Pancreas (tissue), 10 donors: ENCODE data around the gene TNFAIP8L3. TPM values are rescaled to one million over a fixed set of nuclear protein-coding genes. Genes with fewer than 3 reads are reported as not detected.

Experiments used
- ATAC-seq, 4 donors: fragments of 200-7000 bp; cut with Tn5 transposase; one replicate each; pipeline versions ENCODE4 v1.8.0 to v1.9.1; 2020; ENCODE audit warnings: mild to moderate bottlenecking in 4 of 4, moderate library complexity in 4 of 4
- DNase-seq, 6 donors: peaks; one replicate each; pipeline ENCODE4 v3.0.0-alpha.2; 2020
- FAIRE-seq: peaks from 2 replicates; lab custom pipeline; 2012; peaks lifted over from hg19 to GRCh38; lab: Jason Lieb, UNC
- H3K27ac ChIP-seq, 4 donors: fragments of 200-600 bp; sonication (generic); 1 replicate in 3 of 4; 2 replicates in 1 of 4; pipeline versions ENCODE4 v1.5.0 to v1.8.0; 2020
- H3K27me3 ChIP-seq, 4 donors: fragments of 200-600 bp; one replicate each; pipeline ENCODE4 v1.8.0; 2021
- H3K36me3 ChIP-seq, 3 donors: fragments of 200-600 bp; sonication (generic) in 1 of 3; one replicate each; pipeline versions ENCODE4 v1.5.0 to v1.8.0; 2020 to 2021
- H3K4me1 ChIP-seq, 3 donors: fragments of 200-600 bp; one replicate each; pipeline ENCODE4 v1.8.0; 2021
- H3K4me3 ChIP-seq, 4 donors: fragments of 200-600 bp; sonication (generic) in 2 of 4; one replicate each; pipeline versions ENCODE4 v1.5.0 to v1.8.0; 2020 to 2021
- H3K9me3 ChIP-seq, 4 donors: fragments of 200-600 bp; one replicate each; pipeline ENCODE4 v1.8.0; 2021
- CTCF ChIP-seq, 4 donors: fragments of 200-600 bp; sonication (generic) in 3 of 4; IDR thresholded peaks; one replicate each; pipeline versions ENCODE4 v1.5.0 to v1.8.0; 2021; ENCODE audit warnings: antibody characterized with exemption in 4 of 4
- WGBS, 2 donors: extraction: QIAGEN DNeasy Blood & Tissue Kit; methylation state at CpG; one replicate each; pipeline ENCODE4 v1.1.7; 2013; 5-methylcytosine and 5-hydroxymethylcytosine counted together
- intact Hi-C, 3 donors: fragments of 100-400 bp; cut with DNase I; formaldehyde crosslinking; loops; one replicate each; pipeline versions ENCODE4 v1.11.1 to v1.14.2; 2022
- polyA plus RNA-seq, 2 donors: library from polyadenylated mRNA; stranded (reverse); fragments of 200-250 nt; gene quantifications; one replicate each; pipeline ENCODE4 v1.2.3, GENCODE V29; 2013
- total RNA-seq, 6 donors: library from RNA; stranded (reverse); fragmentation: NEBNext Ultra II Directional in 4 of 6; extraction: Animal tissue kit (Norgen Biotek cat#: 25700) in 4 of 6; gene quantifications; one replicate each; pipeline versions ENCODE4 v1.2.1 to v1.2.4, GENCODE V29; 2021 to 2023
- donor health status: healthy with polysubstance abuse.
- donor health status: DM: no; HTN: no; CAD: no; lungs with moderate emphysema.
- donor health status: DM: no; HTN: no; CAD: no.
- donor health status: control.
- donor health status: control.
- donor health status: Bipolar disorder and iron deficiency.
- donor health status: DM: yes; HTN: yes; CAD: no.
- donor health status: DM: no; HTN: no; CAD: no.
- donor health status: DM: no; HTN: no; CAD: no.
- donor health status: DM: yes; HTN: yes; CAD: no.

TNFAIP8L3 gene
- total and polyA plus RNA-seq, 8 donors: 0.09 to 1.8 (median 0.72) TPM

- H3K4me3 ChIP-seq: no peak overlapping the region
- no peak overlapping the region for H3K27ac ChIP-seq
- no peak for TF ChIP-seq CTCF (IDR thresholded peaks at IDR 0.05)
- H3K4me1 ChIP-seq: no peaks in the 10 kb centered on the region
- intact Hi-C loops: no loop called here
- no peaks in the 10 kb centered on the region for H3K9me3 ChIP-seq
- ATAC-seq (no peak), DNase-seq (no peak), FAIRE-seq (no peak)
- H3K36me3 ChIP-seq: no peaks in the 10 kb centered on the region
- WGBS, 2 donors: 91 to 97% methylated on average over 3 of the region's 3 CpGs
- H3K27me3 ChIP-seq: no peaks in the 10 kb centered on the region
Measured at GRCh38 chr15:51110171-51110570, 15.5 kb upstream of the TNFAIP8L3 start.

- DNase-seq (no peak), ATAC-seq (no peak)
- WGBS, 2 donors: 57 to 59% methylated on average over 3 of the region's 3 CpGs
Measured at GRCh38 chr15:51108933-51109550, 14.3 kb upstream of the TNFAIP8L3 start.

GRCh38 chr15:51107612-51108011 lies 12.9 kb upstream of the TNFAIP8L3 start:
- Histone ChIP-seq H3K36me3 (no peaks in the 10 kb centered on the region), H3K4me3 (no peak overlapping the region), H3K27ac (no peak overlapping the region), H3K4me1 (no peaks in the 10 kb centered on the region), H3K9me3 (no peaks in the 10 kb centered on the region), H3K27me3 (no peaks in the 10 kb centered on the region)
- 86 to 93% methylated on average over 3 of the region's 3 CpGs for WGBS, 2 donors
- no peak for TF ChIP-seq CTCF (IDR thresholded peaks at IDR 0.05)
- ATAC-seq: no peak
- intact Hi-C loops: no loop called here
- FAIRE-seq: no peak
- no peak for DNase-seq

More at GRCh38 chr15:51108933-51109550, 14.3 kb upstream of the TNFAIP8L3 start:
- no peak for FAIRE-seq
- intact Hi-C loops: no loop called here
- Histone ChIP-seq H3K9me3 (no peaks in the 10 kb centered on the region), H3K36me3 (no peaks in the 10 kb centered on the region), H3K27me3 (no peaks in the 10 kb centered on the region), H3K27ac (no peak overlapping the region), H3K4me1 (no peaks in the 10 kb centered on the region), H3K4me3 (no peak overlapping the region)
- no peak for TF ChIP-seq CTCF (IDR thresholded peaks at IDR 0.05)

GRCh38 chr15:51106481-51106880 lies 11.8 kb upstream of the TNFAIP8L3 start:
- H3K27ac ChIP-seq: no peak overlapping the region
- FAIRE-seq (no peak), DNase-seq (no peak), ATAC-seq (no peak)
- no peaks in the 10 kb centered on the region for H3K36me3 ChIP-seq
- intact Hi-C loops: no loop called here
- H3K9me3 ChIP-seq: no peaks in the 10 kb centered on the region
- H3K4me3 ChIP-seq: no peak overlapping the region
- no peak for TF ChIP-seq CTCF (IDR thresholded peaks at IDR 0.05)
- H3K4me1 ChIP-seq: no peaks in the 10 kb centered on the region
- H3K27me3 ChIP-seq: no peaks in the 10 kb centered on the region

- no peak for ATAC-seq
- H3K4me1 ChIP-seq: no peaks in the 10 kb centered on the region
- no peak overlapping the region for H3K4me3 ChIP-seq
- 39 to 43% methylated on average over 4 of the region's 4 CpGs for WGBS, 2 donors
- TF ChIP-seq CTCF (IDR thresholded peaks at IDR 0.05): no peak
- peaks cover 0 to 3% (median 0%) of the 10 kb centered on the region in 4 donors for H3K27me3 ChIP-seq
- intact Hi-C loops: no loop called here
- H3K27ac ChIP-seq: no peak overlapping the region
- H3K36me3 ChIP-seq: no peaks in the 10 kb centered on the region
- FAIRE-seq: no peak
- DNase-seq: no peak
- H3K9me3 ChIP-seq: no peaks in the 10 kb centered on the region
Measured at GRCh38 chr15:51105430-51106016, 10.8 kb upstream of the TNFAIP8L3 start.
